SJSA1 (cell line): ENCODE measurements around the gene ZNF831. TPM values are rescaled to one million over a fixed set of nuclear protein-coding genes. Genes with fewer than 3 reads are reported as not detected.

Experiments used
- DNase-seq, 2 experiments: peaks; one replicate each; pipeline ENCODE4 v3.0.0-alpha.2; 2015 to 2020; ENCODE audit warnings: low spot score in 2 of 2, low read depth in 1 of 2
- H3K27ac ChIP-seq: fragments of 250-450 bp; sonication (Bioruptor Pico); 2 replicates; pipeline ENCODE4 v1.5.1; 2020; ENCODE audit warnings: mild to moderate bottlenecking, moderate library complexity
- H3K27me3 ChIP-seq: fragments of 250-450 bp; sonication (Bioruptor Pico); replicated peaks from 2 replicates; pipeline ENCODE4 v1.5.1; 2020; ENCODE audit warnings: mild to moderate bottlenecking, moderate library complexity
- H3K36me3 ChIP-seq: fragments of 250-450 bp; sonication (Bioruptor Pico); 2 replicates; pipeline ENCODE4 v1.5.1; 2020; ENCODE audit warnings: mild to moderate bottlenecking
- H3K4me1 ChIP-seq: fragments of 250-450 bp; sonication (Bioruptor Pico); replicated peaks from 2 replicates; pipeline ENCODE4 v1.6.1; 2021; ENCODE audit warnings: mild to moderate bottlenecking
- H3K4me3 ChIP-seq: fragments of 250-450 bp; sonication (Bioruptor Pico); 2 replicates; pipeline ENCODE4 v1.5.1; 2020; ENCODE audit warnings: mild to moderate bottlenecking
- H3K9me3 ChIP-seq: fragments of 250-450 bp; sonication (Bioruptor Pico); replicated peaks from 2 replicates; pipeline ENCODE4 v1.5.1; 2020; ENCODE audit warnings: mild to moderate bottlenecking
- total RNA-seq: library from RNA; depleted of rRNA; stranded (reverse); fragments of >200 nt; shearing (Covaris generic); gene quantifications from 2 replicates; pipeline ENCODE4 v1.2.3, GENCODE V29; 2014; rRNA removed

The ZNF831 gene
- total RNA-seq = not detected in 2 replicates

DNA sequence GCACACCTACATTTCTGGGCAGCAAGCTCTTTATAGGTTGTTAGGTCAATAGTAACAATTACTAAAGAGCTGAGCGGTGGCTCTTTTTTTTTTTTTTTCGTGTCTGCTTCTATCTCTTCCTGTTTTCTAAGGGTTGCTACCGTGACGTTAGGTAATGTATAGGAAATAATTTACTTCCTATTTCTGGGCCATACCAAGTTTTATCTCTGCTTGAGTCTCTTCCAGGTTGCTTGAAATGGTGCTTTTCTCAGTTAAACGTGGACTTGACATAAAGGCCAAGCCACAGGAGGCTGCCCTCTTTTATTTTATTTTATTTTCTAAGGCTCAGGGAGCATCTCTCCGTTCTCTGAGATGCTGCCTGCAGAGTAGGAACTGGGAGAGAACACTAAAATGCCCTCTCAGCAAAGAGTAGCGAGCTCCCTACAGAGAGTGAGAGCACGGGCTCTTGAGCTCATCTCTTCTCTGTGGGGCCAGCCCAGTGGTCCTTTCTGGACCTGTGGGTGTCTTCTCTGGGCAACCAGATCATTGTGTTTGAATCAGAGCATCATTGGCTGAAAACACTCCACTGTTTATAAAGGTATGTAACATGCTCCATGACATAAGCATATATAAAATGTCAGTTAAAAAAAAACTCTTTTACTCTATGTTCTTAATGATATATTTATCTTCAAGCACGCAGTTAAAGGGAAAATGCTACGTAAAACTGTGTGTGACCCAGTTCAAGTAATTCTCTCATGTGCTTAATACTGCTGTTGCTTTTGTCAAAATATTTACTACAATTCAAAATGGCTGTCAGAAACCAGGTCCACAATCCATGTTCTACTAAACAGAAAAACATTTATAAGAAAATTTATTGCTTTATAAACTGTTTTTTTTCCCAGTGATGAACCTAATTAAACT lies at the start of gene ZNF831:
ZNF831 (plus strand) TSS at position 191 of the 900 bp plus-strand sequence. CDS start 27,199 bp downstream, outside the sequence.
- peaks cover 26% of the 10 kb centered on the region for H3K27me3 ChIP-seq
- H3K4me3 ChIP-seq = no peak within 1 kb of the TSS
- no peaks in the 10 kb centered on the region for H3K4me1 ChIP-seq
- no peaks in the 10 kb centered on the region for H3K36me3 ChIP-seq
- no peak within 1 kb of the TSS for H3K27ac ChIP-seq
- DNase-seq = no peak
- H3K9me3 ChIP-seq = no peaks in the 10 kb centered on the region

DNA sequence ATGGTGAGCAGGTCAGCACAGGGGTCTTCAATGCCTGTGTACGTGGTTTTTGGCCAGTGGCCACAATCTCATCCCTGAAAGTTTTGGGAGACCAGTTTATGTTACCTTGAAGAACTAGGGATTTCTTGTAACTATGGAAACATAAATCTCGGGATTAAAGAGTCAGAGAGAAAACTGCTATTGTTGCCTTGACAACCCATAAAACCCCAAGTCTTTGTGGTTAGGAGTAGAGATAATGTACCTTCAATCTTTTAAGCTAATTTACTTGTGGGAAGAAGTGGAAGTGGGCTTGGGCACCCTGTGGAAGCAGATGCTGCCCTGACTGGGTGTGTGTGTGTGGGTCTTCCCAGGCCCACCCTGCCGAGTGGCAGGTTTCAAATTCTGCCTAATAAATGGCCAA lies 46.1 kb upstream of the ZNF831 start:
- Histone ChIP-seq H3K27me3 (peaks cover 17% of the 10 kb centered on the region), H3K27ac (no peak overlapping the region), H3K4me3 (no peak overlapping the region), H3K4me1 (no peaks in the 10 kb centered on the region), H3K36me3 (no peaks in the 10 kb centered on the region), H3K9me3 (no peaks in the 10 kb centered on the region)
- no peak for DNase-seq

DNA sequence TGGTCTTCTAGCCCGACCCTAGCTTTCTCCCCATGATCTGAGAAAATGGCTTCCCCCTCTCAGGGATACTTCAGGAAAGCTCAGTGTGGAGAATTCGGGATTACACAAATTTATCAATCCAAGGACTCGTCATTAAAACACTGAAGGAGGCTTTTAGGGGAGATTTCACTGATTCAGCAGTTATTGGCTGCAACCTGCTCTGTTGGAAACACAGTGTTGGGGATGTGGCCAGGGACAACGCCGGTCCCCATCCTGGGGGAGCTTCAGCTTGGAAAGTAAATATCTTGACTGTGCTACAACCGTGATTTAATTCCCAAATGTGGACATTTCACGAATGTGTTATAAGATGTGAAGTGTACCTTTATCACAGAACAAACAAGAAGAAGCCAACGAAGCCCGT lies 44.8 kb upstream of the ZNF831 start:
- H3K4me1 ChIP-seq = no peaks in the 10 kb centered on the region
- no peaks in the 10 kb centered on the region for H3K9me3 ChIP-seq
- no peaks in the 10 kb centered on the region for H3K36me3 ChIP-seq
- DNase-seq = no peak
- H3K27me3 ChIP-seq = peaks cover 17% of the 10 kb centered on the region
- no peak overlapping the region for H3K27ac ChIP-seq
- no peak overlapping the region for H3K4me3 ChIP-seq

GRCh38 chr20:59120491-59120890 lies 43.1 kb upstream of the ZNF831 start:
- no peaks in the 10 kb centered on the region for H3K36me3 ChIP-seq
- H3K9me3 ChIP-seq = no peaks in the 10 kb centered on the region
- DNase-seq = no peak
- no peak overlapping the region for H3K27ac ChIP-seq
- peaks cover 17% of the 10 kb centered on the region for H3K27me3 ChIP-seq
- no peaks in the 10 kb centered on the region for H3K4me1 ChIP-seq
- H3K4me3 ChIP-seq = no peak overlapping the region

GRCh38 chr20:59120919-59121318 lies 42.7 kb upstream of the ZNF831 start:
- no peak for DNase-seq
- peaks cover 17% of the 10 kb centered on the region for H3K27me3 ChIP-seq
- H3K4me1 ChIP-seq = no peaks in the 10 kb centered on the region
- H3K9me3 ChIP-seq = no peaks in the 10 kb centered on the region
- H3K4me3 ChIP-seq = no peak overlapping the region
- no peak overlapping the region for H3K27ac ChIP-seq
- no peaks in the 10 kb centered on the region for H3K36me3 ChIP-seq

GRCh38 chr20:59121714-59122565 lies 41.7 kb upstream of the ZNF831 start:
- Histone ChIP-seq H3K4me1 (no peaks in the 10 kb centered on the region), H3K27me3 (peaks cover 17% of the 10 kb centered on the region), H3K9me3 (no peaks in the 10 kb centered on the region), H3K36me3 (no peaks in the 10 kb centered on the region), H3K27ac (no peak overlapping the region), H3K4me3 (no peak overlapping the region)
- DNase-seq = no peak

DNA sequence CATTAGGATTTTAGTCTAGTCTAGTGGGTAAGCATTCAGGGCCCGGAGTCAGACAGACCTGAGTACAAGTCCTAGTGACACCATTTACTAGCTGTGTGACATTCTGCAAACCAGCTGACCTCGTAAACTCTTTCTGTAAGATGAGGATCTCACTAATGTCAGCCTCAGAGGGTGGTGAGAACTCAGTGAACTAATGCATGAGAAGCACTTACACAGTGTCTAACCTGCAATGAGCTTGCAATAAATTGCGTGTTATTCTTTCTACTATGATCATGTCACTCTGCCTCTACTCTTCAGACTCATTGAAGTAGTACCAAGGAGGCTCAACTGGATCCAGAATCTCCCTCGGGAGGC lies 41.1 kb upstream of the ZNF831 start:
- peaks cover 17% of the 10 kb centered on the region for H3K27me3 ChIP-seq
- H3K4me1 ChIP-seq = no peaks in the 10 kb centered on the region
- no peaks in the 10 kb centered on the region for H3K36me3 ChIP-seq
- H3K9me3 ChIP-seq = no peaks in the 10 kb centered on the region
- H3K4me3 ChIP-seq = no peak overlapping the region
- H3K27ac ChIP-seq = no peak overlapping the region
- no peak for DNase-seq

DNA sequence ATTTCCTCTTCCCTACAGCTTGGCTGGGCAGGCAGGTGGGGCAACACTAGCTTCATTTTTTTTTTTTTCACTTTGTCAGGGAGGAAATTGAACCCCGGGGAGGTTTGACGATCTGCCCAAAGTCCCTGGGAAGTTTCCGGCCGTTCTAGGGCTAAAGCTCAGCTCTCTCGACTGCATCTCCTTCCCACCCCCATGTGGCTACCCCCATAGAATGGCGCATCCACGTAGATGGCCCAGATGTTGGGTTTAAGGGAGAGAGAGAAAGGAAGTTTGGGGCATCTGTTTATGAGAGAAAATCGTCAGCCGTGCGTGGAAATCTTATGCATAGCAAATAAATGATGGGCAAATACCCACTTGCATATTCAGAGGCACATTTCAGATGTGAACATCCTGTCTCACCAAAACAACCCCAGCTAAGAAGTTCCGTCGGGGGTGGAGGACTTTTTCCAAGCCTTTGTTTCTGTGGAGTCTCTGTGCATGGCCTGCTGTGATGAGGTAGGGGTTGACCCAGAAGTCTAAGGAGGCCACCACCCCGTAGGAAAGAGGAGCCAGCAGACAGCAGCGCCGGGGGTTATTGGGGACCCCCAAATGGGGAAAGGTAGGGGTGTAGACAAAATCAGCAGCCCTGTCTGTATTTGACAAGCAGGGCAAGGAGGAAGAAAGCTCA lies 40.5 kb upstream of the ZNF831 start:
- H3K4me3 ChIP-seq = no peak overlapping the region
- no peaks in the 10 kb centered on the region for H3K36me3 ChIP-seq
- H3K4me1 ChIP-seq = no peaks in the 10 kb centered on the region
- H3K27ac ChIP-seq = no peak overlapping the region
- H3K9me3 ChIP-seq = no peaks in the 10 kb centered on the region
- no peak for DNase-seq
- peaks cover 17% of the 10 kb centered on the region for H3K27me3 ChIP-seq

DNA sequence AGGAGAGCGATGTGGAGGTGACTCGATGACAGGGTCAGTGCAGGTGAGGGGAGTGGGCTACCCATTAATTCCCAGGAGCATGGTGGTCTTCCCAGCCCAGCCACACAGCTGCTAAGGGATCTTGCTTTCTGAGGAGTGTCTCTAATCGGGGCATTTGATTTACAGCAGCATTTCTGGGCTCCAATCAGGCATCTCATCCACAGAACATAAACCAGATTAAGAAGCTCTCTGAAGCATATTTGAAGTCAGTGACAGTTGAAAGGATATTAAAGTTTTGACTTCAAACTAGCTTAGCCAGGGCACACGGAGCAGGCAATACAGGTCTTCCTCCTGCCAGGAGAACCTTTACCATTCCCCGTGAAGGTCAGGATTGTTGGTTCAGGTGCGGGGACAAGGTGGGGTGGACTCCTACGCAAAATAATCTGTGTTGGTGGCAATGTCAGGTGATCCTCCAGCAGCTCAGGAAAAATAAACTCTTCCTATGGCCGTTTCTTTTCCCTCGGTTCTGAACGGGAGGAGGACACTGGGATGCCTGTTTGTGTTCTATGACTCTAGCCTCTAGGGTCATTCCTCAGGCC lies 39.9 kb upstream of the ZNF831 start:
- H3K27me3 ChIP-seq = peaks cover 12% of the 10 kb centered on the region
- no peak overlapping the region for H3K27ac ChIP-seq
- H3K4me3 ChIP-seq = no peak overlapping the region
- H3K4me1 ChIP-seq = no peaks in the 10 kb centered on the region
- no peaks in the 10 kb centered on the region for H3K9me3 ChIP-seq
- DNase-seq = no peak
- no peaks in the 10 kb centered on the region for H3K36me3 ChIP-seq

DNA sequence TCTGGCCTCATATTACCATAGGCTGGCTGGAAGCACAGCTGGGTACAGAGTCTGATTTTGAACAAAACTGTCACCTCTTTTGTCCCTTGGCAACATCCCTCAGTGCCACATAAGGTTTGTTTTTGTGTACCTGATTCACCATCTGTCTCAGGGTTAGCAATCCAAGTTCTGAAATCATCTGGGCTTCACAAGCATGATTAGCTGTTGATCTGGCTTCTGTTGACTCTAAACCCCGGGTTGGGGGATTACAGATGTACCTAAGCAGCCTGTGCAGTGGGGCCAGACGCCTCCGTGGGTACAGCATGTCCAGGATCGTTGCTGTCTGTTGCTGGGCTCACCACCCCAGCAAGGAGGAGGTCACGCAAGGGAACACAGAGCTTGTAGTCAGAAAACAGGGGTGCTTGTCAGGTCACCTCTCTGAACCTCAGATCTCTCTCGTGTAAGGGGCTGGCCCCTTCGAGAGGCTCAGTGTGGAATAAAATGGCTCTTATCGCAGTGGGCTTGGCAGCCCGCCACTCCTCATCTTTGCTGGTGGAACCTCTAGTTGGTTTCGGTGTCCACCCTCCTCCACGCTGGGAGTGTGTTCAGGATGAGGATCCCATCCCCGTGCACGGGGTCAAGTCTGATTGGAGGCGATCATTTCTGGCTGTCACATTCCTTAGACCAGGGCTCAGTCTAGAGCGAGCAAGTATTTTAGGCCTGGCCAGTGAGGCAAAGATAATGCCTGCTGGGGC lies 39.2 kb upstream of the ZNF831 start:
- no peak for DNase-seq
- Histone ChIP-seq H3K36me3 (no peaks in the 10 kb centered on the region), H3K27me3 (peaks cover 5% of the 10 kb centered on the region), H3K4me1 (no peaks in the 10 kb centered on the region), H3K27ac (no peak overlapping the region), H3K4me3 (no peak overlapping the region), H3K9me3 (no peaks in the 10 kb centered on the region)

DNA sequence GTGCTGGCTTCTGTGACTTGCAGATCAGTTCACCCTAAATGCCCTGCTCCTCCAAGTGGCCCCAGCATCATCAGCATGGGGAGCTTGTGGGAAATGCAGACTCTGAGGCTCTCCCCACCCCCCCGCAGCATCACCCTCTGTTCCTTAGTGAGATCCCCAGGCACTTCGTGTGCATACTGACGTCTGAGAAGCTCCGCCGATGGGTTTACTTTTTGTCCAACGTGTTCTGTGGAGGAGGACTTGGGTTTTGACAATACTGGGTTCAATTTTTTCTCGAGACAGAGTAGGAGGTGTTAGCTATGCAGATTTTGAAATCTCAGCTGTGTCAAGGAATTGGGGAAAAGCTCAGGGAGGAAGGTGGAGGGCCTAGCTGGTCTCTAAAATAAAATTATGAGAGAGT lies 38.3 kb upstream of the ZNF831 start:
- Histone ChIP-seq H3K27ac (no peak overlapping the region), H3K9me3 (no peaks in the 10 kb centered on the region), H3K4me3 (no peak overlapping the region), H3K27me3 (peaks cover 4% of the 10 kb centered on the region; the same call in 1 of the 2 replicates), H3K4me1 (no peaks in the 10 kb centered on the region), H3K36me3 (no peaks in the 10 kb centered on the region)
- no peak for DNase-seq

DNA sequence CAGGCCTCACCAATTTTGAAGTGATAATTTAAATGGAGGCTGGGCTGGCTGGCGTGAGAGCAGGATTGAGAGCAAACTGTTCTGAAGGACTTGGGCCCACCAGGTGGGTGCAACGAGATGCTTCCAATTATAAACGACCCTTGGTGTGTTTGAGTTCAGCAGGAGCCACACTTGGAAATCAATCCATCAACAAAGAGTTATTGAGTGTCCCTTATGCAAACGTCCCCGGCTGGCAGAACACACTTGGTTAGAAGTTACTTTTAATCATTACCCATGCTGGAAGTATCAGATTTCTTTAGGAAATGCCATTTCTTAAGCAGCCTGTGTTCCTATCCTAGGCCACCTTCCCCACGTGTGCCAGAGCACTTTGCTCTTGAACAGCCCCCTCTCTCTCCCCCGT lies 37.8 kb upstream of the ZNF831 start:
- Histone ChIP-seq H3K27me3 (peaks cover 4% of the 10 kb centered on the region; the same call in 1 of the 2 replicates), H3K9me3 (no peaks in the 10 kb centered on the region), H3K4me1 (no peaks in the 10 kb centered on the region), H3K36me3 (no peaks in the 10 kb centered on the region), H3K4me3 (no peak overlapping the region), H3K27ac (no peak overlapping the region)
- DNase-seq = no peak

GRCh38 chr20:59127839-59128238 lies 35.8 kb upstream of the ZNF831 start:
- H3K4me1 ChIP-seq = no peaks in the 10 kb centered on the region
- H3K27me3 ChIP-seq = no peaks in the 10 kb centered on the region; the same call in 1 of the 2 replicates
- H3K4me3 ChIP-seq = no peak overlapping the region
- H3K27ac ChIP-seq = no peak overlapping the region
- no peak for DNase-seq
- no peaks in the 10 kb centered on the region for H3K9me3 ChIP-seq
- H3K36me3 ChIP-seq = no peaks in the 10 kb centered on the region
